Mesendoderm (in vitro differentiated cells): Measurements from ENCODE around the gene KCNN3.
"Not testable (repeated sequence)": the region's sequence is repeated elsewhere in the genome, so short reads cannot be mapped to it uniquely, and the experiment has no call there.

Source experiments
- DNase-seq: peaks from one replicate; pipeline ENCODE4 v3.0.0; 2013
- H2AK5ac ChIP-seq: 2 replicates; pipeline ENCODE4 v1.6.1; 2013; ENCODE audit warnings: low read length, inconsistent platforms
- H2BK120ac ChIP-seq: 2 replicates; pipeline ENCODE4 v1.6.1; 2013; ENCODE audit warnings: low read depth, mild to moderate bottlenecking, low read length, moderate library complexity, mixed read lengths
- H2BK15ac ChIP-seq: replicated peaks from 2 replicates; pipeline ENCODE4 v1.6.1; 2013; ENCODE audit warnings: low read depth, mild to moderate bottlenecking, moderate library complexity
- H2BK5ac ChIP-seq: 2 replicates; pipeline ENCODE4 v1.6.1; 2013; ENCODE audit warnings: low read length, inconsistent platforms
- H3K18ac ChIP-seq: 2 replicates; pipeline ENCODE4 v1.6.1; 2013; ENCODE audit warnings: mild to moderate bottlenecking, low read length, mixed read lengths
- H3K23ac ChIP-seq: one replicate; pipeline ENCODE4 v1.6.1; 2013; ENCODE audit warnings: low read length
- H3K27ac ChIP-seq: 2 replicates; pipeline ENCODE4 v1.5.1; 2013; ENCODE audit warnings: low read depth, mild to moderate bottlenecking, inconsistent platforms, low read length, moderate library complexity
- H3K27me3 ChIP-seq: 2 replicates; pipeline ENCODE4 v1.6.1; 2013; ENCODE audit warnings: low read length, control low read depth, mild to moderate bottlenecking, inconsistent platforms; ENCODE audit not compliant: insufficient read depth, poor library complexity
- H3K36me3 ChIP-seq: 2 replicates; pipeline ENCODE4 v1.6.1; 2013; ENCODE audit warnings: low read length, inconsistent platforms; ENCODE audit not compliant: control insufficient read depth, insufficient read depth
- H3K4ac ChIP-seq: one replicate; pipeline ENCODE4 v1.6.1; 2013; ENCODE audit warnings: low read depth, mild to moderate bottlenecking, low read length, moderate library complexity
- H3K4me1 ChIP-seq: 2 replicates; pipeline ENCODE4 v1.6.1; 2013; ENCODE audit warnings: low read depth, low read length, inconsistent platforms; ENCODE audit not compliant: control insufficient read depth
- H3K4me2 ChIP-seq: 2 replicates; pipeline ENCODE4 v1.6.1; 2013; ENCODE audit warnings: low read length
- H3K4me3 ChIP-seq: 2 replicates; pipeline ENCODE4 v1.5.1; 2013; ENCODE audit warnings: mild to moderate bottlenecking, low read length
- H3K56ac ChIP-seq: one replicate; pipeline ENCODE4 v1.6.1; 2013; ENCODE audit warnings: low read length
- H3K79me1 ChIP-seq: 2 replicates; pipeline ENCODE4 v1.6.1; 2013; ENCODE audit warnings: low read length, inconsistent platforms
- H3K79me2 ChIP-seq: 2 replicates; pipeline ENCODE4 v1.6.1; 2013; ENCODE audit warnings: mild to moderate bottlenecking, low read length; ENCODE audit not compliant: control insufficient read depth, insufficient read depth
- H3K9ac ChIP-seq: 2 replicates; pipeline ENCODE4 v1.6.1; 2013; ENCODE audit warnings: low read length, inconsistent platforms
- H4K5ac ChIP-seq: one replicate; pipeline ENCODE4 v1.6.1; 2013; ENCODE audit warnings: low read length
- H4K8ac ChIP-seq: one replicate; pipeline ENCODE4 v1.6.1; 2013; ENCODE audit warnings: low read depth, mild to moderate bottlenecking, control low read depth, low read length, moderate library complexity
- WGBS: extraction: QIAGEN DNeasy Blood & Tissue Kit; methylation state at CpG from one replicate; pipeline ENCODE4 v1.1.7; 2013; ENCODE audit warnings: low lambda C conversion rate, missing lambda C conversion rate; ENCODE audit not compliant: insufficient coverage; ENCODE audit errors: extremely low coverage; 5-methylcytosine and 5-hydroxymethylcytosine counted together

The KCNN3 gene

DNA sequence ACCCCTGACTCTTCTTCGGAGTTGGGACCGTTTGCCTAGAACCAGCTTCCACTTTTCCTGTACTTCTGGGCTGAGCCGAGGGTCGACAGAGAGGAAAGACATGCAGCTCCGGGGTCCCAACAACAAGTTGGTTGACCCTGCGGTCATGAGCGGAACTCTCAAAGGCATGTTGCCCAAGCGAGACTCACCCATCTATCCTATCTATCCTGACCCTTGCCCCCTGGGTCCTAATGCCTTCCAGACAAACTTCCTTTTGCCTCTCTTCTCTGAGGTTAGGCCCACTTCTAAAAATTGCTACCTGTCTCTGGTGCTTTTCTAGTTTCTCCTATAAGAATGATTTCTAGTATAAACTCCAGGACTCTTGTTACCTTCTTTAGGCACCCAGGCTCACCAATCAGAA is 197.8 kb downstream of the KCNN3 start:
- H2AK5ac ChIP-seq, H3K36me3 ChIP-seq, H2BK15ac ChIP-seq, H2BK120ac ChIP-seq, H3K56ac ChIP-seq, H3K23ac ChIP-seq, H3K79me1 ChIP-seq, DNase-seq, H4K5ac ChIP-seq, H4K8ac ChIP-seq, H2BK5ac ChIP-seq, H3K18ac ChIP-seq, H3K4me1 ChIP-seq, H3K27me3 ChIP-seq, H3K79me2 ChIP-seq, H3K4ac ChIP-seq, H3K9ac ChIP-seq, H3K4me2 ChIP-seq, H3K27ac ChIP-seq, H3K4me3 ChIP-seq: not testable (repeated sequence)
- WGBS: no CpG with 5 or more reads among the region's 8 CpGs

GRCh38 chr1:154671412-154671811 is 198.7 kb downstream of the KCNN3 start:
- not testable (repeated sequence) for H3K36me3 ChIP-seq, DNase-seq, H2BK5ac ChIP-seq, H3K9ac ChIP-seq, H3K4me3 ChIP-seq, H3K18ac ChIP-seq, H3K27ac ChIP-seq, H3K27me3 ChIP-seq, H3K56ac ChIP-seq, H3K4me1 ChIP-seq, H4K8ac ChIP-seq, H3K23ac ChIP-seq, H3K4me2 ChIP-seq, H3K79me1 ChIP-seq, H3K4ac ChIP-seq, H4K5ac ChIP-seq, H2AK5ac ChIP-seq, H3K79me2 ChIP-seq, H2BK120ac ChIP-seq, H2BK15ac ChIP-seq
- WGBS: no CpG with 5 or more reads among the region's 9 CpGs

GRCh38 chr1:154670310-154671270 is 199.5 kb downstream of the KCNN3 start:
- WGBS: no CpG with 5 or more reads among the region's 41 CpGs
- H3K9ac ChIP-seq, H3K4me3 ChIP-seq, H3K27me3 ChIP-seq, H4K5ac ChIP-seq, H3K36me3 ChIP-seq, H2AK5ac ChIP-seq, H2BK120ac ChIP-seq, H3K79me2 ChIP-seq, H3K4ac ChIP-seq, H3K27ac ChIP-seq, H2BK15ac ChIP-seq, H4K8ac ChIP-seq, H3K18ac ChIP-seq, H3K23ac ChIP-seq, H2BK5ac ChIP-seq, DNase-seq, H3K4me2 ChIP-seq, H3K79me1 ChIP-seq, H3K4me1 ChIP-seq, H3K56ac ChIP-seq: not testable (repeated sequence)

DNA sequence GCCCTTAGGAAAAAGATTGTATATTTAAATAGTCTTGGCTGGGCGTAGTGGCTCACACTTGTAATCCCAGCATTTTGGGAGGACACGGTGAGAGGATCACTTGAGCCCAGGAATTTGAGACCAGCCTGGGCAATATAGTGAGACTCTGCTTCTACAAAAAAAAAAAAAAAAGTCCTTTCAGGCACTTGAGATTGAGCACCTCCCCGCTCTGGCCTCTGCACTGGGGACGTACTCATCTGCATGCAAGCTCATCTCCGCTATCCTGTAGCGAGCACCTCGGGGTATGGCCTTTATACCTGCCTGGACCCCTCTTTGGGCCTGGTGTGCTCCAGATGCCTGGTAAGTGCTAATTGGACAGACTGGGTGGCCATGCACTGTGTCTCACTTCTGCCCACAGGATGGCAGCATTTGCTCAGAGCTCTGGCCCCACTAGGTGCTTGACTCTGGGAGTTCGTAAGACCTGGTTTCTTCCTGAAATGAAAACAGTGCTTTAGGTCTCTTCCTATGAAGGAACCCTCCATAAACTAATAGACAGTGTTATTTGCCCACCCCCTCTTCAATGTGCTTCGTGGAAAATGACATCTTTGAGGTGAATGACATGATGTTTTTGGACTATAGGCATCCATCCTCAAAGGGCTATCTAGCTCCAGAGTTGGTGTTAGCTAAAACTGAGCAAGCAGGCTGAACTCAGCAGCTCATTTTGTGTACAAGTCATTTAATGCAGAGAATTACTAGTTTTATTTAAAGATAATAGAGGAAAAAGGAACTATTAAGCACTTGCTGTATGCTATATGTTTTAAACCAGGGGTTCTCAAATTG is 200.4 kb downstream of the KCNN3 start:
- no peaks in the 10 kb centered on the region for H3K79me2 ChIP-seq
- H4K8ac ChIP-seq: no peak overlapping the region
- H3K23ac ChIP-seq: no peak overlapping the region
- H2BK15ac ChIP-seq: no peak overlapping the region
- H4K5ac ChIP-seq: no peak overlapping the region
- H3K4me1 ChIP-seq: no peaks in the 10 kb centered on the region
- H3K4me2 ChIP-seq: no peak overlapping the region
- no peak overlapping the region for H3K27ac ChIP-seq
- H3K56ac ChIP-seq: no peak overlapping the region
- no peak overlapping the region for H3K4me3 ChIP-seq
- no peak overlapping the region for H2BK120ac ChIP-seq
- no CpG with 5 or more reads among the region's 9 CpGs for WGBS
- H3K18ac ChIP-seq: no peak overlapping the region
- no peaks in the 10 kb centered on the region for H3K79me1 ChIP-seq
- H2AK5ac ChIP-seq: no peak overlapping the region
- no peaks in the 10 kb centered on the region for H3K36me3 ChIP-seq
- no peak overlapping the region for H2BK5ac ChIP-seq
- peak; percentile 86 for DNase-seq
- H3K9ac ChIP-seq: no peak overlapping the region
- H3K4ac ChIP-seq: no peak overlapping the region
- no peaks in the 10 kb centered on the region for H3K27me3 ChIP-seq

DNA sequence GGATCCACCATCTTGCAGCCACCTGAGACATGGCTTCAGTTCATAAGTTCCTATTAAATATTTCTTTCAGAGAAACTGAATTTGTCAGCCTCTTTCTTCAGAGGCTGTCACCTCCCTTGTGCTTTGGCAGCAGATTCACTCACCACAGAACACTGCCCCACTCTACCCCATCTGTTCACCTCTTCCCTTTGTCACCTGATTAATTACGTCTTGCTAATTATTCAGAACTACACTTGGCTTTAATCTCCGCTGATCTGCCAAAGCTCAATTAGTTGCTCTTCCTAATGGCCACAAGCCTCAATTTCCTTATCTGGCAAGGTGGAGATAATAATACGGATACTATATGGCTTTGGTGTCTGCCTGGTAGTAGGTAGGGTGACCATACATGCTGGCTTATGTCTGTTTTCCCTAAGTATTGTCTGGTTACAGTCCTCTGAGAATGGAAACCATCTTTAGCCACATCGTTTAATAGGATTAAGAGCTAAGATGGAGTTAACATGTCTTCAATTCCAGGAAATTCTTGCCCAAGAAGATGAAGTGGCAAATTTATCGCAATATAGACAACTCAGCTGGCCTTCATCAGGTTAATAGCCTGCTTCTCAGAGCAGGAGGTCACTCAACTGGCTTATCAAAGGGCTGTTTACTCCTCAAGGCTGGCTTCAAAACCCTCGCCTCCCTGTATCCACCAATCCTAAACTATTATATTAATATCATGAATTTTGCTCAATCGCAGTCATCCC is 203.9 kb downstream of the KCNN3 start:
- Histone ChIP-seq H3K27ac (no peak overlapping the region), H2BK5ac (no peak overlapping the region), H2BK120ac (no peak overlapping the region), H3K4me2 (no peak overlapping the region), H3K4me3 (no peak overlapping the region), H4K5ac (no peak overlapping the region), H3K79me1 (no peaks in the 10 kb centered on the region), H3K4ac (no peak overlapping the region), H2AK5ac (no peak overlapping the region), H3K36me3 (no peaks in the 10 kb centered on the region), H3K79me2 (no peaks in the 10 kb centered on the region), H3K27me3 (no peaks in the 10 kb centered on the region), H3K23ac (no peak overlapping the region), H3K56ac (no peak overlapping the region), H3K9ac (no peak overlapping the region), H3K4me1 (no peaks in the 10 kb centered on the region), H2BK15ac (no peak overlapping the region), H4K8ac (no peak overlapping the region), H3K18ac (no peak overlapping the region)
- DNase-seq: peak; percentile 19
- WGBS: no CpG with 5 or more reads among the region's 7 CpGs
